ENCODE results near the gene MGAT5. TPM values are rescaled to one million over a fixed set of nuclear protein-coding genes. Genes with fewer than 3 reads are reported as not detected.

Gene MGAT5
- total RNA-seq, 3 donors from 2014 or later (not counting 1 experiment from before 2014, with no cell fraction given), result 39.7 to 58.2 (median 57.0) TPM

GRCh38 chr2:134410006-134410405 lies 156.1 kb downstream of the MGAT5 start:
- peak overlapping the region; percentile 35 for H3K4me3 Mint-ChIP-seq
- Histone ChIP-seq H3K27ac (ENCODE audit: low read length) (no peak overlapping the region), H3K4me1 (ENCODE audit: control insufficient read depth, insufficient read depth, low read length) (peaks cover 28% of the 10 kb centered on the region), H3K27me3 (ENCODE audit: control insufficient read depth, insufficient read depth, low read length) (no peaks in the 10 kb centered on the region), H3K9me3 (ENCODE audit: control insufficient read depth, insufficient read depth, low read length) (no peaks in the 10 kb centered on the region), H3K4me3 (ENCODE audit: low read length) (no peak overlapping the region), H3K36me3 (ENCODE audit: control insufficient read depth, insufficient read depth, low read length) (peaks cover 14% of the 10 kb centered on the region)
- H3K27me3 Mint-ChIP-seq (ENCODE audit: low read depth in 2 of 2), result no peaks in the 10 kb centered on the region
- H3K36me3 Mint-ChIP-seq, result peaks cover under 1% of the 10 kb centered on the region
- H3K4me1 Mint-ChIP-seq, result peaks cover 50 to 53% of the 10 kb centered on the region in 2 donors
- H3K27ac Mint-ChIP-seq, result peak overlapping the region; percentile 7 to 44
- peak in 1 of 2 donors; percentile 23 for DNase-seq
- ATAC-seq, result peak in 1 of 3 donors; percentile 39
- no peak for TF ChIP-seq CTCF (IDR thresholded peaks at IDR 0.05)
- H3K9me3 Mint-ChIP-seq, result no peaks in the 10 kb centered on the region
- intact Hi-C loops (cut with micrococcal nuclease), result loop anchor here (10.0 kb wide), 1 partner anchor 165 kb away; no protein-coding TSS in a partner anchor
- 7% methylated on average over 2 of the region's 2 CpGs for WGBS (ENCODE audit: insufficient coverage)

- Histone ChIP-seq H3K36me3 (ENCODE audit: control insufficient read depth, insufficient read depth, low read length) (peaks cover 10% of the 10 kb centered on the region), H3K9me3 (ENCODE audit: control insufficient read depth, insufficient read depth, low read length) (no peaks in the 10 kb centered on the region), H3K4me3 (ENCODE audit: low read length) (no peak overlapping the region), H3K27me3 (ENCODE audit: control insufficient read depth, insufficient read depth, low read length) (no peaks in the 10 kb centered on the region), H3K4me1 (ENCODE audit: control insufficient read depth, insufficient read depth, low read length) (peaks cover 28% of the 10 kb centered on the region), H3K27ac (ENCODE audit: low read length) (no peak overlapping the region)
- TF ChIP-seq CTCF (IDR thresholded peaks at IDR 0.05), result no peak
- DNase-seq, result no peak
- WGBS (ENCODE audit: insufficient coverage), result 95% methylated on average over 4 of the region's 5 CpGs
- H3K27ac Mint-ChIP-seq, result no peak overlapping the region
- no peaks in the 10 kb centered on the region for H3K36me3 Mint-ChIP-seq
- intact Hi-C loops (cut with micrococcal nuclease), result loop anchor here (10.0 kb wide), 1 partner anchor 166 kb away; no protein-coding TSS in a partner anchor
- H3K27me3 Mint-ChIP-seq (ENCODE audit: low read depth in 2 of 2), result no peaks in the 10 kb centered on the region
- ATAC-seq, result no peak
- peaks cover 45 to 53% of the 10 kb centered on the region in 2 donors for H3K4me1 Mint-ChIP-seq
- no peaks in the 10 kb centered on the region for H3K9me3 Mint-ChIP-seq
- peak overlapping the region; percentile 28 for H3K4me3 Mint-ChIP-seq
These were observed 157.0 kb downstream of the MGAT5 start for GRCh38 chr2:134410831-134411231.

GRCh38 chr2:134411279-134411827 lies 157.5 kb downstream of the MGAT5 start:
- no peak for ATAC-seq
- H3K36me3 Mint-ChIP-seq, result no peaks in the 10 kb centered on the region

More at GRCh38 chr2:134411279-134411827, 157.5 kb downstream of the MGAT5 start:
- Histone ChIP-seq H3K27ac (ENCODE audit: low read length) (peak overlapping the region; percentile 2), H3K27me3 (ENCODE audit: control insufficient read depth, insufficient read depth, low read length) (no peaks in the 10 kb centered on the region), H3K36me3 (ENCODE audit: control insufficient read depth, insufficient read depth, low read length) (peaks cover 10% of the 10 kb centered on the region), H3K9me3 (ENCODE audit: control insufficient read depth, insufficient read depth, low read length) (no peaks in the 10 kb centered on the region), H3K4me3 (ENCODE audit: low read length) (no peak overlapping the region), H3K4me1 (ENCODE audit: control insufficient read depth, insufficient read depth, low read length) (peaks cover 28% of the 10 kb centered on the region)
- Mint-ChIP-seq H3K27me3 (ENCODE audit: low read depth in 2 of 2) (no peaks in the 10 kb centered on the region), H3K4me3 (peak overlapping the region; percentile 28), H3K9me3 (no peaks in the 10 kb centered on the region), H3K27ac (no peak overlapping the region), H3K4me1 (peaks cover 45 to 49% of the 10 kb centered on the region in 2 donors)
- no peak for TF ChIP-seq CTCF (IDR thresholded peaks at IDR 0.05)
- WGBS (ENCODE audit: insufficient coverage), result 67% methylated on average over 5 of the region's 6 CpGs
- DNase-seq, result no peak
- intact Hi-C loops (cut with micrococcal nuclease), result loop anchor here (10.0 kb wide), 1 partner anchor 167 kb away; no protein-coding TSS in a partner anchor
